ENCODE measurements around the gene DLG2. TPM values are rescaled to one million over a fixed set of nuclear protein-coding genes. Genes with fewer than 3 reads are reported as not detected.
"Not testable (repeated sequence)": the region's sequence is repeated elsewhere in the genome, so short reads cannot be mapped to it uniquely, and the experiment has no call there.

DLG2 gene
- total and polyA plus RNA-seq, 4 experiments from 2014 or later = 0.78 to 2.7 (median 1.9) TPM

- Histone ChIP-seq H3K4me1 (ENCODE audit: insufficient read depth, low read length) (no peaks in the 10 kb centered on the region), H3K27ac (ENCODE audit: low read depth, low read length) (no peak overlapping the region), H3K9me3 (ENCODE audit: control insufficient read depth in 1 of 2, low read length in 2 of 2) (no peaks in the 10 kb centered on the region), H3K27me3 (ENCODE audit: insufficient read depth, low read length) (no peaks in the 10 kb centered on the region), H3K4me3 (ENCODE audit: low read length in 2 of 2) (no peak overlapping the region), H3K36me3 (ENCODE audit: insufficient read depth, low read length) (no peaks in the 10 kb centered on the region)
- H3K36me3 Mint-ChIP-seq = peaks cover 0 to 1% of the 10 kb centered on the region in 2 donors
- no peak overlapping the region for H3K27ac Mint-ChIP-seq
- ChIA-PET POLR2A (ENCODE audit: partially characterized antibody) (no interaction called here), CTCF (ENCODE audit: partially characterized antibody) (no interaction called here)
- peaks cover 9 to 81% (median 64%) of the 10 kb centered on the region in 8 donors for H3K9me3 Mint-ChIP-seq
- no peaks in the 10 kb centered on the region for H3K4me1 Mint-ChIP-seq
- H3K4me3 Mint-ChIP-seq = no peak overlapping the region
- intact Hi-C loops (cut with micrococcal nuclease) = no loop called here
- no peaks in the 10 kb centered on the region for H3K27me3 Mint-ChIP-seq
- no peak for DNase-seq
These were observed 195.8 kb downstream of the DLG2 start for GRCh38 chr11:85431319-85431718.

- peaks cover 4 to 81% (median 65%) of the 10 kb centered on the region in 8 donors for H3K9me3 Mint-ChIP-seq
- H3K9me3 ChIP-seq (ENCODE audit: control insufficient read depth in 1 of 2, low read length in 2 of 2) = no peaks in the 10 kb centered on the region
- no peak overlapping the region for H3K4me3 ChIP-seq (ENCODE audit: low read length in 2 of 2)
- H3K27me3 ChIP-seq (ENCODE audit: insufficient read depth, low read length) = no peaks in the 10 kb centered on the region
- no peaks in the 10 kb centered on the region for H3K4me1 ChIP-seq (ENCODE audit: insufficient read depth, low read length)
- DNase-seq = no peak
- intact Hi-C loops (cut with micrococcal nuclease) = no loop called here
- no peak overlapping the region for H3K4me3 Mint-ChIP-seq
- no peaks in the 10 kb centered on the region for H3K27me3 Mint-ChIP-seq
- no peaks in the 10 kb centered on the region for H3K36me3 ChIP-seq (ENCODE audit: insufficient read depth, low read length)
- CTCF ChIA-PET (ENCODE audit: partially characterized antibody) = no interaction called here
- peaks cover 3 to 4% of the 10 kb centered on the region in 2 donors for H3K36me3 Mint-ChIP-seq
- H3K27ac Mint-ChIP-seq = no peak overlapping the region
- no peaks in the 10 kb centered on the region for H3K4me1 Mint-ChIP-seq
- H3K27ac ChIP-seq (ENCODE audit: low read depth, low read length) = no peak overlapping the region
- POLR2A ChIA-PET (ENCODE audit: partially characterized antibody) = no interaction called here
These were observed 203.3 kb downstream of the DLG2 start for GRCh38 chr11:85423794-85424193.

- ChIA-PET CTCF (ENCODE audit: partially characterized antibody) (no interaction called here), POLR2A (ENCODE audit: partially characterized antibody) (no interaction called here)
- Histone ChIP-seq H3K9me3 (ENCODE audit: control insufficient read depth in 1 of 2, low read length in 2 of 2) (no peaks in the 10 kb centered on the region), H3K36me3 (ENCODE audit: insufficient read depth, low read length) (no peaks in the 10 kb centered on the region), H3K4me3 (ENCODE audit: low read length in 2 of 2) (no peak overlapping the region), H3K4me1 (ENCODE audit: insufficient read depth, low read length) (no peaks in the 10 kb centered on the region), H3K27ac (ENCODE audit: low read depth, low read length) (no peak overlapping the region), H3K27me3 (ENCODE audit: insufficient read depth, low read length) (no peaks in the 10 kb centered on the region)
- Mint-ChIP-seq H3K27ac (no peak overlapping the region), H3K4me3 (no peak overlapping the region), H3K4me1 (no peaks in the 10 kb centered on the region), H3K36me3 (peaks cover 3 to 4% of the 10 kb centered on the region in 2 donors), H3K9me3 (peaks cover 4 to 81% (median 65%) of the 10 kb centered on the region in 8 donors), H3K27me3 (no peaks in the 10 kb centered on the region)
- intact Hi-C loops (cut with micrococcal nuclease) = no loop called here
- peak in 1 of 5 donors; percentile 29 for DNase-seq
These were observed 203.8 kb downstream of the DLG2 start for GRCh38 chr11:85423316-85423715.

GRCh38 chr11:85414175-85414574, 213.0 kb downstream of the DLG2 start:
- no peaks in the 10 kb centered on the region for H3K36me3 ChIP-seq (ENCODE audit: insufficient read depth, low read length)
- no peaks in the 10 kb centered on the region for H3K4me1 ChIP-seq (ENCODE audit: insufficient read depth, low read length)
- no peak overlapping the region for H3K4me3 ChIP-seq (ENCODE audit: low read length in 2 of 2)
- H3K27ac ChIP-seq (ENCODE audit: low read depth, low read length) = no peak overlapping the region
- Mint-ChIP-seq H3K4me3 (no peak overlapping the region), H3K4me1 (no peaks in the 10 kb centered on the region), H3K36me3 (peaks cover 0 to 4% of the 10 kb centered on the region in 2 donors), H3K9me3 (peaks cover 0 to 90% (median 72%) of the 10 kb centered on the region in 8 donors), H3K27me3 (no peaks in the 10 kb centered on the region), H3K27ac (no peak overlapping the region)
- ChIA-PET CTCF (ENCODE audit: partially characterized antibody) (no interaction called here), POLR2A (ENCODE audit: partially characterized antibody) (no interaction called here)
- intact Hi-C loops (cut with micrococcal nuclease) = no loop called here
- peaks cover 0 to 7% of the 10 kb centered on the region in 2 donors for H3K9me3 ChIP-seq (ENCODE audit: control insufficient read depth in 1 of 2, low read length in 2 of 2)
- DNase-seq = no peak
- no peaks in the 10 kb centered on the region for H3K27me3 ChIP-seq (ENCODE audit: insufficient read depth, low read length)

- Mint-ChIP-seq H3K36me3 (no peaks in the 10 kb centered on the region), H3K4me3 (no peak overlapping the region), H3K4me1 (no peaks in the 10 kb centered on the region), H3K27ac (no peak overlapping the region), H3K27me3 (no peaks in the 10 kb centered on the region), H3K9me3 (peaks cover 0 to 69% (median 44%) of the 10 kb centered on the region in 8 donors)
- DNase-seq = no peak
- no peak overlapping the region for H3K27ac ChIP-seq (ENCODE audit: low read depth, low read length)
- ChIA-PET POLR2A (ENCODE audit: partially characterized antibody) (no interaction called here), CTCF (ENCODE audit: partially characterized antibody) (no interaction called here)
- H3K27me3 ChIP-seq (ENCODE audit: insufficient read depth, low read length) = no peaks in the 10 kb centered on the region
- no peaks in the 10 kb centered on the region for H3K9me3 ChIP-seq (ENCODE audit: control insufficient read depth in 1 of 2, low read length in 2 of 2)
- no peaks in the 10 kb centered on the region for H3K36me3 ChIP-seq (ENCODE audit: insufficient read depth, low read length)
- no peaks in the 10 kb centered on the region for H3K4me1 ChIP-seq (ENCODE audit: insufficient read depth, low read length)
- intact Hi-C loops (cut with micrococcal nuclease) = no loop called here
- no peak overlapping the region for H3K4me3 ChIP-seq (ENCODE audit: low read length in 2 of 2)
These were observed 219.5 kb downstream of the DLG2 start for GRCh38 chr11:85407648-85408047.

GRCh38 chr11:85406841-85407240, 220.3 kb downstream of the DLG2 start:
- intact Hi-C loops (cut with micrococcal nuclease) = no loop called here
- Mint-ChIP-seq H3K4me3 (no peak overlapping the region), H3K36me3 (no peaks in the 10 kb centered on the region), H3K4me1 (no peaks in the 10 kb centered on the region), H3K9me3 (peaks cover 0 to 65% (median 42%) of the 10 kb centered on the region in 8 donors), H3K27me3 (no peaks in the 10 kb centered on the region), H3K27ac (no peak overlapping the region)
- ChIA-PET CTCF (ENCODE audit: partially characterized antibody) (no interaction called here), POLR2A (ENCODE audit: partially characterized antibody) (no interaction called here)
- H3K9me3 ChIP-seq (ENCODE audit: control insufficient read depth in 1 of 2, low read length in 2 of 2) = no peaks in the 10 kb centered on the region
- H3K36me3 ChIP-seq (ENCODE audit: insufficient read depth, low read length) = no peaks in the 10 kb centered on the region
- H3K27ac ChIP-seq (ENCODE audit: low read depth, low read length) = no peak overlapping the region
- H3K4me1 ChIP-seq (ENCODE audit: insufficient read depth, low read length) = no peaks in the 10 kb centered on the region
- DNase-seq = no peak
- H3K4me3 ChIP-seq (ENCODE audit: low read length in 2 of 2) = no peak overlapping the region
- H3K27me3 ChIP-seq (ENCODE audit: insufficient read depth, low read length) = no peaks in the 10 kb centered on the region

GRCh38 chr11:85406316-85406715, 220.8 kb downstream of the DLG2 start:
- no peak overlapping the region for H3K27ac ChIP-seq (ENCODE audit: low read depth, low read length)
- H3K9me3 ChIP-seq (ENCODE audit: control insufficient read depth in 1 of 2, low read length in 2 of 2) = no peaks in the 10 kb centered on the region
- H3K27ac Mint-ChIP-seq = no peak overlapping the region
- H3K27me3 Mint-ChIP-seq = no peaks in the 10 kb centered on the region
- H3K9me3 Mint-ChIP-seq = peaks cover 0 to 66% (median 45%) of the 10 kb centered on the region in 8 donors
- no peak overlapping the region for H3K4me3 Mint-ChIP-seq
- DNase-seq = no peak
- H3K4me1 ChIP-seq (ENCODE audit: insufficient read depth, low read length) = no peaks in the 10 kb centered on the region
- ChIA-PET CTCF (ENCODE audit: partially characterized antibody) (no interaction called here), POLR2A (ENCODE audit: partially characterized antibody) (no interaction called here)
- no peak overlapping the region for H3K4me3 ChIP-seq (ENCODE audit: low read length in 2 of 2)
- intact Hi-C loops (cut with micrococcal nuclease) = no loop called here
- H3K36me3 Mint-ChIP-seq = peaks cover 0 to 3% of the 10 kb centered on the region in 2 donors
- no peaks in the 10 kb centered on the region for H3K4me1 Mint-ChIP-seq
- H3K27me3 ChIP-seq (ENCODE audit: insufficient read depth, low read length) = no peaks in the 10 kb centered on the region
- H3K36me3 ChIP-seq (ENCODE audit: insufficient read depth, low read length) = no peaks in the 10 kb centered on the region

GRCh38 chr11:85395515-85396055, 231.6 kb downstream of the DLG2 start:
- H3K27me3 ChIP-seq (ENCODE audit: insufficient read depth, low read length); POLR2A ChIA-PET (ENCODE audit: partially characterized antibody); DNase-seq; H3K36me3 ChIP-seq (ENCODE audit: insufficient read depth, low read length); H3K36me3 Mint-ChIP-seq; H3K4me3 ChIP-seq (ENCODE audit: low read length in 2 of 2); H3K27ac Mint-ChIP-seq; H3K27ac ChIP-seq (ENCODE audit: low read depth, low read length); H3K9me3 ChIP-seq (ENCODE audit: control insufficient read depth in 1 of 2, low read length in 2 of 2); H3K4me1 ChIP-seq (ENCODE audit: insufficient read depth, low read length); H3K4me3 Mint-ChIP-seq; H3K4me1 Mint-ChIP-seq; intact Hi-C loops (cut with micrococcal nuclease); H3K27me3 Mint-ChIP-seq: not testable (repeated sequence)
- CTCF ChIA-PET (ENCODE audit: partially characterized antibody) = interaction anchor here (1.2 kb wide), 1 partner anchor 18 kb away, joined by 3 read pairs; no protein-coding TSS in a partner anchor
- peaks cover 2 to 73% (median 59%) of the 10 kb centered on the region in 8 donors for H3K9me3 Mint-ChIP-seq

Data from CD4-positive, alpha-beta memory T cell (primary cell).